Lower lobe of right lung (tissue), 2 donors: ENCODE measurements around the gene INTS6. TPM values are rescaled to one million over a fixed set of nuclear protein-coding genes. Genes with fewer than 3 reads are reported as not detected.
A peak's percentile ranks its signal among the peaks of the same experiment; 100 is the strongest.

Source experiments
- ATAC-seq, 2 donors: fragments of 200-7000 bp; cut with Tn5 transposase; one replicate each; pipeline ENCODE4 v1.9.1; 2020 to 2022; ENCODE audit warnings: mild to moderate bottlenecking in 2 of 2, moderate library complexity in 2 of 2
- DNase-seq: peaks from one replicate; pipeline ENCODE4 v3.0.0-alpha.2; 2020
- H3K27ac ChIP-seq: fragments of 200-600 bp; one replicate; pipeline ENCODE4 v1.8.0; 2022
- H3K27me3 ChIP-seq: fragments of 200-600 bp; one replicate; pipeline ENCODE4 v1.8.0; 2022; ENCODE audit warnings: low read depth
- H3K36me3 ChIP-seq: fragments of 200-600 bp; one replicate; pipeline ENCODE4 v1.8.0; 2022; ENCODE audit warnings: mild to moderate bottlenecking
- H3K4me1 ChIP-seq: fragments of 200-600 bp; one replicate; pipeline ENCODE4 v1.8.0; 2022
- H3K4me3 ChIP-seq: fragments of 200-600 bp; one replicate; pipeline ENCODE4 v1.8.0; 2022; ENCODE audit warnings: mild to moderate bottlenecking
- H3K9me3 ChIP-seq: fragments of 200-600 bp; one replicate; pipeline ENCODE4 v1.8.0; 2022
- intact Hi-C: fragments of 100-400 bp; cut with DNase I; formaldehyde crosslinking; loops from one replicate; pipeline ENCODE4 v1.11.0; 2022
- total RNA-seq: library from RNA; stranded (reverse); fragmentation: NEBNext Ultra II Directional; extraction: Animal tissue kit (Norgen Biotek cat#: 25700); gene quantifications from one replicate; pipeline ENCODE4 v1.2.1, GENCODE V29; 2021
- TF ChIP-seq, protein P1 (sequence below): fragments of 200-600 bp; IDR thresholded peaks from one replicate; pipeline ENCODE4 v1.8.0; 2022; ENCODE audit warnings: antibody characterized with exemption, mild to moderate bottlenecking
- donor health status: DM: no; HTN: yes; CAD: no; lungs with severe emphysema.

The INTS6 gene
- total RNA-seq, 1 donor from 2014 or later = 29.5 TPM

DNA sequence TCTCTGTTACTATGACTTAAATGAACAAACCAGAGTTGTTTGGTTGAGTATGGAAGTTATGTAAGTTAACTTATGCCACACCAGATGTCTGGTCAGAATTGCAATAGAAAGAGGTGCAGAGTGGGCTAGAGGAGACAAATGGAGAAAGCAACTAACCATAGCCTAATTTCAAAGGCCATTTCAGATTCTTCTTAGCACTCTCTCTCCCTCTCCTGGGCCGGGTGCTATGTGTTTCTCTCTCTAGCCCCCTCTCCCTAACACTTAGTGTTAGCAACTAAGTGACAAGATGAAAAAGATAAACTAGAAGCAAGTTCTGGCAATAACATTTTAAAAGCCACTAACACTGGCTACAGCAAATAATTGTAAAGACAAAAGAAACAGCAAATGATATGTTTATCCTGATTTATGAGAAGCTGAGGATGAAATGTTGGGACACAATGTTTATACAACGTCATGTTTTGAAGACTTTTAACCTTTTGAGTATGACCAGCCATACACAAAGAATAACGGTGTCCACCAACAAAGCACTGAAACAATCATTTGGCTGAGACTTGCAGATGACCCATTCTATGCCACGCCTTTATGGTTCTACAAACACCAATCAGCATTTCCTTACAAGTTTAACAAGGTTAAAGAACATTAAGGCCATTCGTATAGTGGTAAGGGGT lies 94.8 kb downstream of the INTS6 start:
- intact Hi-C loops = no loop called here
- H3K27ac ChIP-seq = no peak overlapping the region
- TF ChIP-seq, protein P1, sequence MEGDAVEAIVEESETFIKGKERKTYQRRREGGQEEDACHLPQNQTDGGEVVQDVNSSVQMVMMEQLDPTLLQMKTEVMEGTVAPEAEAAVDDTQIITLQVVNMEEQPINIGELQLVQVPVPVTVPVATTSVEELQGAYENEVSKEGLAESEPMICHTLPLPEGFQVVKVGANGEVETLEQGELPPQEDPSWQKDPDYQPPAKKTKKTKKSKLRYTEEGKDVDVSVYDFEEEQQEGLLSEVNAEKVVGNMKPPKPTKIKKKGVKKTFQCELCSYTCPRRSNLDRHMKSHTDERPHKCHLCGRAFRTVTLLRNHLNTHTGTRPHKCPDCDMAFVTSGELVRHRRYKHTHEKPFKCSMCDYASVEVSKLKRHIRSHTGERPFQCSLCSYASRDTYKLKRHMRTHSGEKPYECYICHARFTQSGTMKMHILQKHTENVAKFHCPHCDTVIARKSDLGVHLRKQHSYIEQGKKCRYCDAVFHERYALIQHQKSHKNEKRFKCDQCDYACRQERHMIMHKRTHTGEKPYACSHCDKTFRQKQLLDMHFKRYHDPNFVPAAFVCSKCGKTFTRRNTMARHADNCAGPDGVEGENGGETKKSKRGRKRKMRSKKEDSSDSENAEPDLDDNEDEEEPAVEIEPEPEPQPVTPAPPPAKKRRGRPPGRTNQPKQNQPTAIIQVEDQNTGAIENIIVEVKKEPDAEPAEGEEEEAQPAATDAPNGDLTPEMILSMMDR = no peak
- ATAC-seq (no peak), DNase-seq (no peak)
- no peaks in the 10 kb centered on the region for H3K9me3 ChIP-seq
- H3K4me3 ChIP-seq = no peak overlapping the region
- H3K27me3 ChIP-seq = no peaks in the 10 kb centered on the region
- peaks cover 6% of the 10 kb centered on the region for H3K36me3 ChIP-seq
- no peaks in the 10 kb centered on the region for H3K4me1 ChIP-seq

DNA sequence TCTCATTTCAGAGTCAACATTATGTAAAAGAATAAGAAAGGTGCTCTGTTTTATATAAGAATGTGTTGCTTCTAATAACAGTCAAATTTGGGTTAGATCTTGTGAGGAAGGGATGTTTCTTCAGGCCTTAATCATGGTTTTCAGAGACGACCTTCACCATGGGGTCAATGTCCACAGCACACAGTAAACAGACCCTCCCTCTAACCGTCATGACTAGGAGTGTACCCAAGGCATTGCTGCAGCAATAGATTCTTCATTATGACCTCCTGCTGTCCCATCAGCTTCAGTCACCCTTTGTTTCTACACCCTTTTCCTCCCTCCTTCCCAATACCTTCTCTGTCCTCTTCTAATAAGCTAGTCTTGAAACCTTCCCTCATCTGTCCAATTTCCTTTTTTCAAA lies 97.6 kb downstream of the INTS6 start:
- ATAC-seq = no peak
- intact Hi-C loops = no loop called here
- Histone ChIP-seq H3K27me3 (no peaks in the 10 kb centered on the region), H3K4me3 (no peak overlapping the region), H3K9me3 (no peaks in the 10 kb centered on the region), H3K27ac (no peak overlapping the region), H3K4me1 (no peaks in the 10 kb centered on the region), H3K36me3 (no peaks in the 10 kb centered on the region)
- DNase-seq = no peak
- TF ChIP-seq, protein P1 = no peak

DNA sequence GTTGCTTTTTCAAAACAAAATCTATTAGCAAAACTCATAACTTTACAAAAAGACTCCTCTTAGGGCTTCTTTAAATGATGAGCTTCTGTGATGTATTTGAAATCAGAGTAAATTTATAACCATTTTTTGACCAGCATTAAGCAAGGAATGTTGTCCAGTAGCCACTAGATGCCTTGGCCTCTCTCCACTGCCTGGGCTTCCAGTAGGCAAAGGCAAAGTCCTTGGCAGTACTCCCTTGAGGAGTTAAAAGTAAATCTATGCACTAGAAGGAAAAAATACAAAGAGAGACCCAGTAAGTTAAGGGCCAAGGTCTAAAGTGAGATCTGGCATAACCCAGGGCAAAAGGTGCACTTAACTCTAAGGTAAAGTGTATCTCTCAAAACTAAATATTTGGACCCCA lies 103.8 kb downstream of the INTS6 start:
- H3K9me3 ChIP-seq = no peaks in the 10 kb centered on the region
- ATAC-seq (no peak), DNase-seq (no peak)
- no peaks in the 10 kb centered on the region for H3K4me1 ChIP-seq
- intact Hi-C loops = no loop called here
- no peak overlapping the region for H3K27ac ChIP-seq
- TF ChIP-seq, protein P1 = no peak
- no peaks in the 10 kb centered on the region for H3K36me3 ChIP-seq
- no peak overlapping the region for H3K4me3 ChIP-seq
- no peaks in the 10 kb centered on the region for H3K27me3 ChIP-seq

DNA sequence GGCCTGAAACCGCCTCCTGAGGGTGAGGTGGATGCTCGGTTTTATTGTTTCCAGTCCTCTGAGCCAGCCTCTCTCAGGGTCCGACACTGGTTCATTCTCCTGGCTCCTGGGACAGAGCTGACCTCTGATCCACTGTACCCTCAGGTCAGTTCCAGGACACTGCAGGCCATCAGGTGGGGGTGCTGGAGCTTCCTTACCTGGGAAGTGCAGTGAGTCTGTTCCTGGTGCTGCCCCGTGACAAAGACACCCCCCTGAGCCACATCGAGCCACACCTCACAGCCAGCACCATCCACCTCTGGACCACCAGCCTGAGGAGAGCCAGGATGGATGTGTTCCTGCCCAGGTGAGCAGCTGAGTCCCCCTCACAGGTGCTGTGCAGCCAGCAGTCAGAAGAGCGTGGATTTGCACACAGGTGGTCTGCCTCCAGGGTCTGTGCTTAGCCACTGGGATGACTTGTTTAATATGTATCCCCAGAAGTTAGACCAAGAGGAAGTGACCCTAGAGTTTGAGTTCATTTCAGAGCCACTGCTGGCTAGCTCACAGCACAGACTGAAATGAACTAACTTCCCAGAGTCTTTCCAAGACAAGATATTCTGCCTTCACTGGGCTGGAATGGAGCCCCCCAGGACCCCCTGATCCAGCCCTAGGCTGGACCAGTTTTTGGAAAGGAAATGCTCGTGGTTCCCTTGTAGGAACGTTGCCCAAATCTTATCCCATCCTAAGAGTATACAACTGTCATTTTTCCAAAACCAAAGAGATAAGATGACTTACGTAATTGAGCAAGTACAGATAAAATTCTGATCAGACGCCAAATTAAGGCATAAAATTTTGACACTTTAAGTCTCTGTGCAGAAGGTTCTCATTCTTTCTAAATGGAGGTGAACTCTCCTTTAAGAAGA lies 104.5 kb downstream of the INTS6 start:
- no peaks in the 10 kb centered on the region for H3K4me1 ChIP-seq
- H3K9me3 ChIP-seq = no peaks in the 10 kb centered on the region
- DNase-seq (no peak), ATAC-seq (peak in 1 of 2 donors; percentile 52)
- no peak overlapping the region for H3K27ac ChIP-seq
- no peaks in the 10 kb centered on the region for H3K27me3 ChIP-seq
- no peaks in the 10 kb centered on the region for H3K36me3 ChIP-seq
- TF ChIP-seq, protein P1 = no peak
- intact Hi-C loops = no loop called here
- no peak overlapping the region for H3K4me3 ChIP-seq

DNA sequence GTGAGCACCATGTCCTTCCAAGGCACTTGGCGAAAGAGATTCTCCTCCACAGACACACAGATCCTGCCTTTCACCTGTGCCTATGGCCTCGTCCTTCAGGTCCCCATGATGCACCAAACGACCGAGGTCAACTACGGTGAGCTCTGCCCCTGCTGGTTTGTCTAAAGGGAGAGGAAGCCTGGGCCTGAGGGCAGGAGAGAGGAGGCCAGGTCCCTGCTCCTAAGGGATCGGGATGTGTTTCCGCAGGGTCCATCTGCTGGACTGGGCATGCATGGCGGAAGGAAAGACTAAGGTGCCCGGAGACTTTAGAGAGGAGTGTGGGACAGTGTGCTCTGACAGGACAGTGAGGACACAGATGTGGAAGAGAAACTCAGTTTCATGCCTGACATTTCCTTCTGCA lies 105.7 kb downstream of the INTS6 start:
- Histone ChIP-seq H3K9me3 (no peaks in the 10 kb centered on the region), H3K27me3 (no peaks in the 10 kb centered on the region), H3K4me1 (no peaks in the 10 kb centered on the region), H3K4me3 (no peak overlapping the region), H3K27ac (no peak overlapping the region), H3K36me3 (no peaks in the 10 kb centered on the region)
- ATAC-seq (no peak), DNase-seq (no peak)
- TF ChIP-seq, protein P1 = no peak
- intact Hi-C loops = no loop called here
